ENCODE measurements around the gene PPP5C.

DNA sequence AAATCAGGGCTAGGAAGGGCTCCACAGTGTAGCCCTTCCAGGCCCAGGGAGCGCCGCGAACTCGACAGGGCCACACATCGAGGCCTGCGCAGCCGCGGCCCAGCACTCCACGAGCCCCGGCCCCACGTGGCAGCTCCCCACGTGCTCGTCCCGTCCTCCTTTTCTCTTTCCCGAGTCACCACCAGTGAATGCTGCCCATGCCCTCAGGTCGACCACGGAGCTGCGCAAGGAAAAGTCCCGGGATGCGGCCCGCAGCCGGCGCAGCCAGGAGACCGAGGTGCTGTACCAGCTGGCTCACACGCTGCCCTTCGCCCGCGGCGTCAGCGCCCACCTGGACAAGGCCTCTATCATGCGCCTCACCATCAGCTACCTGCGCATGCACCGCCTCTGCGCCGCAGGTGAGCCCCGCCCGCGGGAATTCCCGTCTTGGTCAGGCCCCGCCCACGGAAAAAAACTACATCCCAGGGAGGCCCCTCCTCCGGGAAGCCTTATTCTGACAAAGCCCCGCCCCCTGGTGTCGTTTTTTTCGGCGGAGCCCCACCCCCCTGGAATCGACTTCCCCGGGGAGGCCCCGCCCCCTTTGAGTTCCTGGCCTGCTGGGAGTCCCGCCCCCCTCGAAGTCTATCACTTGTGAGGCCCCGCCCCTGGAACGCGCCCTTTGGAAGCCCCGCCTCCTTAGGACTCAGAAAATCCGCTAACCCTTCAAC lies 43.0 kb upstream of the PPP5C start:
- TF ChIP-seq GATA2 (IDR thresholded peaks at IDR 0.05; ENCODE audit: low read depth, low read length) (no peak), GATA3 (IDR thresholded peaks at IDR 0.05; ENCODE audit: low read depth, low read length) (no peak)
